Measurements from ENCODE around the gene ISCA2.

Gene ISCA2

GRCh38 chr14:74527736-74528280 is 34.2 kb downstream of the ISCA2 start:
- no peak overlapping the region for H2AFZ ChIP-seq (ENCODE audit: low read length)
- no peak overlapping the region for H3K4me3 ChIP-seq (ENCODE audit: low read depth, low read length, poor library complexity, severe bottlenecking)
- H3K9ac ChIP-seq (ENCODE audit: low read length) = no peak overlapping the region
- H3K9me2 ChIP-seq (ENCODE audit: low read depth, low read length) = no peaks in the 10 kb centered on the region
- no peaks in the 10 kb centered on the region for H3F3A ChIP-seq (ENCODE audit: insufficient read depth, low read length)
- H3K27me3 ChIP-seq (ENCODE audit: insufficient read depth, low read length) = 0 out of 2 replicates have a peak, but pooled peaks cover 4% of the 10 kb centered on the region
- no peaks in the 10 kb centered on the region for H4K20me1 ChIP-seq (ENCODE audit: insufficient read depth, low read length)
- no peak overlapping the region for H3K27ac ChIP-seq (ENCODE audit: low read depth, low read length, poor library complexity, severe bottlenecking)
- no peaks in the 10 kb centered on the region for H3K36me3 ChIP-seq (ENCODE audit: insufficient read depth, low read length)
- no peaks in the 10 kb centered on the region for H3K4me1 ChIP-seq (ENCODE audit: insufficient read depth, low read length, severe bottlenecking)
- no peaks in the 10 kb centered on the region for H3K9me3 ChIP-seq (ENCODE audit: low read length)
- H3K4me2 ChIP-seq (ENCODE audit: low read length) = no peak overlapping the region
- no peak for TF ChIP-seq CTCF (IDR thresholded peaks at IDR 0.05; ENCODE audit: low read length)
- TF ChIP-seq EZH2 (IDR thresholded peaks at IDR 0.05; ENCODE audit: borderline replicate concordance, low read length) = no peak
- H3K79me2 ChIP-seq (ENCODE audit: insufficient read depth, low read length) = no peaks in the 10 kb centered on the region

- Histone ChIP-seq H3K4me3 (ENCODE audit: low read depth, low read length, poor library complexity, severe bottlenecking) (no peak overlapping the region), H3K27ac (ENCODE audit: low read depth, low read length, poor library complexity, severe bottlenecking) (no peak overlapping the region), H3K9me3 (ENCODE audit: low read length) (no peaks in the 10 kb centered on the region), H3K27me3 (ENCODE audit: insufficient read depth, low read length) (0 out of 2 replicates have a peak, but pooled peaks cover 3% of the 10 kb centered on the region), H3K9ac (ENCODE audit: low read length) (no peak overlapping the region), H3K4me2 (ENCODE audit: low read length) (no peak overlapping the region), H3K4me1 (ENCODE audit: insufficient read depth, low read length, severe bottlenecking) (no peaks in the 10 kb centered on the region), H3F3A (ENCODE audit: insufficient read depth, low read length) (no peaks in the 10 kb centered on the region), H3K36me3 (ENCODE audit: insufficient read depth, low read length) (no peaks in the 10 kb centered on the region), H3K9me2 (ENCODE audit: low read depth, low read length) (no peaks in the 10 kb centered on the region), H3K79me2 (ENCODE audit: insufficient read depth, low read length) (no peaks in the 10 kb centered on the region), H2AFZ (ENCODE audit: low read length) (no peak overlapping the region), H4K20me1 (ENCODE audit: insufficient read depth, low read length) (no peaks in the 10 kb centered on the region)
- TF ChIP-seq EZH2 (IDR thresholded peaks at IDR 0.05; ENCODE audit: borderline replicate concordance, low read length) (no peak), CTCF (IDR thresholded peaks at IDR 0.05; ENCODE audit: low read length) (no peak)
These were observed 34.8 kb downstream of the ISCA2 start for GRCh38 chr14:74528406-74528805.

- Histone ChIP-seq H3K27me3 (ENCODE audit: insufficient read depth, low read length) (0 out of 2 replicates have a peak, but pooled peaks cover 3% of the 10 kb centered on the region), H3F3A (ENCODE audit: insufficient read depth, low read length) (no peaks in the 10 kb centered on the region), H3K4me1 (ENCODE audit: insufficient read depth, low read length, severe bottlenecking) (no peaks in the 10 kb centered on the region), H3K9ac (ENCODE audit: low read length) (no peak overlapping the region), H3K9me3 (ENCODE audit: low read length) (no peaks in the 10 kb centered on the region), H3K9me2 (ENCODE audit: low read depth, low read length) (no peaks in the 10 kb centered on the region), H3K27ac (ENCODE audit: low read depth, low read length, poor library complexity, severe bottlenecking) (no peak overlapping the region), H3K79me2 (ENCODE audit: insufficient read depth, low read length) (no peaks in the 10 kb centered on the region), H3K36me3 (ENCODE audit: insufficient read depth, low read length) (no peaks in the 10 kb centered on the region), H2AFZ (ENCODE audit: low read length) (no peak overlapping the region), H4K20me1 (ENCODE audit: insufficient read depth, low read length) (no peaks in the 10 kb centered on the region), H3K4me2 (ENCODE audit: low read length) (no peak overlapping the region), H3K4me3 (ENCODE audit: low read depth, low read length, poor library complexity, severe bottlenecking) (no peak overlapping the region)
- no peak for TF ChIP-seq CTCF (IDR thresholded peaks at IDR 0.05; ENCODE audit: low read length)
- TF ChIP-seq EZH2 (IDR thresholded peaks at IDR 0.05; ENCODE audit: borderline replicate concordance, low read length) = no peak
These were observed 35.3 kb downstream of the ISCA2 start for GRCh38 chr14:74528886-74529285.
